Hematopoietic multipotent progenitor cell treated with erythropoietin and hydrocortisone succinate and interleukin-3 and kit ligand, for 17 days (in vitro differentiated cells): Measurements from ENCODE around the gene CCDC194.
A peak's percentile ranks its signal among the peaks of the same experiment; 100 is the strongest.
"Not testable (repeated sequence)": the region's sequence is repeated elsewhere in the genome, so short reads cannot be mapped to it uniquely, and the experiment has no call there.

ENCODE experiments used
- DNase-seq: peaks from one replicate; pipeline ENCODE4 v3.0.0-alpha.2; 2015; ENCODE audit warnings: low spot score

The CCDC194 gene

DNA sequence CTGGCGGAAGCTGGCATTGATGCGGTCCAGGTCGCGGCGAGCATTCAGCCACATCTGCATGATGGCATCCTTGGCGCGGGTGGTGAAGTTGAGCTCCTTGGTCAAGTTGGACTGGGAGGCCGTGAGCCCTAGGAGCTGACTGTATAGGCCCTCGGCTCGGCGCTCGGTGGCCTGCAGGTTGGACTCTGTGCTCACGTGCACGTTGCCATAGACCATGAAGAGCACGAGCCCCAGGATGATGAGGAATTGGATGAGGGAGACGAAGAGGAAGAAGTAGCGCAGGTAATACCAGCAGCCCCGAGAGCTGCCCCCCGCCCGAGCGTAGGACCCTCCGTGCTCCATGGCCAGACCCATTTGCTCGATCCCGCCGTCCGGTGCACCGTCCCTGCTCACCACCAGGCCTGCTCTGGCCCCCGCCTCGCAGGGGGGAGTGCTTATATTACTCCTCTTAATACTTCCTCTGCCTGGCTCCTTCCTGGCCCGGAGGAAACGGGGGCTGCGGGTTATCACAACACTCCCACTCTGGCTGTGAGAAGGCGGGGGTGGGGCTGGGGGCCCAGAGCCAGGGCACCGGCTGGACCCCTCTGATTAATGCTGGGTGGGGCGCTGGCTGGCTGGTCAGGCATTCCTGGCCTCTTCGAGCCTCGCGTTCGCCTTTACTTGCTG is 16.9 kb downstream of the CCDC194 start, which contains the start of gene PLVAP:
Gene PLVAP, minus strand, starts transcription at position 408 of the 666 bp plus-strand sequence. Its CDS starts 54 bp downstream, at position 354.
- DNase-seq = peak; percentile 63

DNA sequence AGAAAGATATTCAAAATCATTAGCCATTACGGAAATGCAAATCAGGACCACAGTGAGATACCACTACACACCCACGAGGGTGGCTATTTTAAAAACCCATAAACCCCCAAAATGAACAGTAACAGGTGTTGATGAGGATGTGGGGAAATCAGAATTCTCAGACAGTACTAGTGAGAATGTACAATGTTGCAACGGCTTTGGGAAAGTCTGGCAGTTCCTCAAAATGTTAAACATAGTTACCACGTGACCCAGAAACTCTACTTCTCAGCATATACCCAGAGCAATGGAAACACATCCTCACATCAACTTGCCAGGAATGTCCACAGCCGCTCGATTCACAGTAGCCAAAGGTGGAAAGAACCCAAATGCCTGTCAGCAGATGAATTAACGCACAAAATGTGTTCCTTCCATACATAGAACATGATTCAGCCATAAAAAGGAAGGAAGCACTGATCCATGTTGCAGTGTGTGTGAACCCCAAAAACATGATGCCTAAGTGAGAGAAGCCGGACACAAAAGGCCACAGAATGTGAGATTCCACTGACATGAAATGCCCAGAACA is 23.9 kb downstream of the CCDC194 start:
- no peak for DNase-seq

GRCh38 chr19:17365361-17365760 is 28.6 kb downstream of the CCDC194 start:
- no peak for DNase-seq

GRCh38 chr19:17363852-17364605 is 30.0 kb downstream of the CCDC194 start:
- DNase-seq = not testable (repeated sequence)

GRCh38 chr19:17359905-17360800 is 33.8 kb downstream of the CCDC194 start:
- no peak for DNase-seq

- no peak for DNase-seq
These were observed 35.6 kb downstream of the CCDC194 start for GRCh38 chr19:17358395-17358794.

GRCh38 chr19:17357724-17358123 is 36.3 kb downstream of the CCDC194 start:
- no peak for DNase-seq

- no peak for DNase-seq
These were observed 36.8 kb downstream of the CCDC194 start for GRCh38 chr19:17357078-17357666.

DNA sequence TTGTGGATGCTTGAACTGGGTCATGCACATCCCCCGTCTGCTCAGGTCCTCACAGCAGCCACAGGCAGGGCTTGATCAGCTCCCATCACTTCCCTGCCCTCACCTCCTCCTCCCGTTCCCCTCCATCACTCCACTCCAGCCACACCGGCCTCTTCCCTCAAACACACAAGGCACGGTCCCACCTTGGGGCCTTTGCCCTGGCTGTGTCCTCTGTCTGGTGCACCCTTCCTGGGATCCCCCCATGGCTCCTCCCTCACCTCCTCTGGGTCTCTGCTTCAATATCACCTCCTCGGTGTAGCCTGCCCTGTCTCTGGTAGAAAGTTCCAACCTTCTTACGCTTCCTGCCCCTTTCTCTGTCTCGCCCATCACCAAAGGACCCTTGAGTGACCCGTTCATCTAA is 40.6 kb downstream of the CCDC194 start:
- DNase-seq = no peak

DNA sequence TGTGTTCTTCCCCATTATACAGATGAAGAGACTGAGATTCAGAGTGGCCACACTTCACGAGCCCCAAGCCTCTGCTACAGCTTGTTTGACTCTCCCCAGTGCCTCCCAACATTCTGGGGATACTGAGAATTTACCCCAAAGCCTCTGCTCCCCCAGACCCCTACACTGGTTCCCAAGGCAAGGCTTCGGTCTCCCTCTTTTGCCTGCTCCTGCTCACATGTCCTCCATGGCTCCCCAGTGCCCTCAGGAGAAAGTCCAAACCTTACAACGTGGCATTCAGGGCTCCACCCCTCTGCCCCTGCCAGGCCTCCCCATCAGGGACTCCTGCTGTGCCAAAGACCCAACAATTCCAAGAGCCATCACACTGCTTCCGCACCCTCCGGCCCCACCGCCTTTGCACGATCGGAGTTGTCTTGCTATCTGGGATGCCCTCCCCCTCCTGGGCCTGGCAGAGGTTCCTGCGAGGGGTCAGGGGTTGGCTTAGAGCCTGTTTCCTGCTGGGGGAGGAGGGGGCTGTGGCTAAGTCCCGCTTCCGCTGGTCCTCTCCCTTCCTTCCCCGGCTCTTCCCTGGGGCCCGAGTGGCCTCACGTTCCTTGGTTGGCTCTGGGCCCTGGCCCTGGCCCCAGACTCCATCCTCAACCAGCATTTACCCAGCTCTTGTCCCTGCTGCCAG is 41.3 kb downstream of the CCDC194 start:
- no peak for DNase-seq

GRCh38 chr19:17351815-17352435 is 42.1 kb downstream of the CCDC194 start:
- no peak for DNase-seq

GRCh38 chr19:17348700-17349099 is 45.3 kb downstream of the CCDC194 start:
- no peak for DNase-seq

DNA sequence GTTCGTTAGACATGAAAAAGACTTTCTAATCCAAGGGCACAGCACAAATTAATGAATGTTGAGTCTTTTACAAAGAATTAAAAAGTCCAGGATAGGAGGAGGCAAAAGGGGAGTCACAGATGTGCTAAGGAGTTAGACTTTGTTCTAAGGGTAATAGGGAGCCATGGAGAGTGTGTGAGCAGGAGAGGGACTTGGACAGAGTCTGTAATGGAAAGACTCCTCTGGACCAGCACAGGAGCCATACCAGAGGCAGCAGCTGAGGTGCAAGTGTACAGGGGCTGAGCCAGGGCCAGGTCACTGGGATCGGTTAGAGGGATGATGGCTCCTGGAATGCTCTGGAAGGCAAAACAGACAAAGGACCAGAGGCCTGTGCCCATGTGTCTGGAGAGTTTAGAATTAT is 46.1 kb downstream of the CCDC194 start:
- no peak for DNase-seq

- DNase-seq = no peak
These were observed 46.6 kb downstream of the CCDC194 start for GRCh38 chr19:17347361-17347760.

- DNase-seq = peak; percentile 79
These were observed 47.8 kb downstream of the CCDC194 start for GRCh38 chr19:17346109-17346671.

- no peak for DNase-seq
These were observed 52.2 kb downstream of the CCDC194 start for GRCh38 chr19:17341845-17342244.

GRCh38 chr19:17341386-17341785 is 52.6 kb downstream of the CCDC194 start:
- no peak for DNase-seq

DNA sequence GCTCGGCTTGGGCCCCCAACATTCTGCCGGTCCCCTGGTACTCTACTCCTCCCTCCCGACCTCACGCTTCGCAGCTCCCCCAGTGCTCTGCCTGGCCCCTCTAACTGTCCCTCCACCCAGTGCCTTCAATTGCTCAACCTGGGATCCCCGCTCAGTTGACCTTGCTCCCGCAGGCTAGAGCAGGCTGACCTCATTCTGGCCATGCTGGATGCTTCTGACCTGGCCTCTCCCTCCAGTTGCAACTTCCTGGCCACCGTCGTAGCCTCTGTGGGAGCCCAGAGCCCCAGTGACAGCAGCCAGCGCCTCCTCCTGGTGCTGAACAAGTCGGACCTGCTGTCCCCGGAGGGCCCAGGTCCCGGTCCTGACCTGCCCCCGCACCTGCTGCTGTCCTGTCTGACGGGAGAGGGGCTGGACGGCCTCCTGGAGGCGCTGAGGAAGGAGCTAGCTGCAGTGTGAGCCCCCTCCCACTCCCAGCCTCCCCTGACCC is 53.1 kb downstream of the CCDC194 start:
- no peak for DNase-seq
